Cerebellar nuclear complex (tissue), 1 donor: Measurements from ENCODE around the gene NDFIP1.
A peak's percentile ranks its signal among the peaks of the same experiment; 100 is the strongest.

Source experiments
- DNase-seq, 2 experiments: peaks; one replicate each; lab custom pipeline; 2025; lab: John Stamatoyannopoulos, UW

Gene NDFIP1

DNA sequence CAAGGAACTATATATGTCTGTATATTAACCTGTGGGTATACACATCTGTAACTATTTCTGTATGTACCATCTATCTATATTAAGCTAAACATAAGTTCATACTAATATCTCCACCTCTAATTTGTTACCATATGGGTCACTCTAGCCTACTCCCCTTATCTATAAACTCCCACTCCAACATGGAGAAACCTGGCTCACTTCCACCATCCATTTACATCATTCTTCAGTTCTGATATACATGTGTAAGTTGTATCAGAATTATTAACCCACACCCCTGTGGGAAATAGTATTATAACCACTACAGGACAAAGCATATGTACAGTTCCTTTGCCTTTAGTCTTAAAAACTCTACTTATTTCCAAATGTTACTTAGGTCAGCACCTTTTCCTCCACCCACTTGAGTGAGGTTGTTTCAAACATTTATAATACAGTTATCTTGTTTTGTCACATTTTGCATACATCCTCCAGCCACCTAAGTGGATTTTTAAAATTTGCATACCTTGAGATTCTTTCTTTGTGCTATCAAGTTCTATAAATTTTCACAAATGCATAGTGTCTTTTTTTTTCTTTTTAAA, 10.6 kb downstream of the NDFIP1 start:
- DNase-seq: no peak

GRCh38 chr5:142120247-142120935, 11.8 kb downstream of the NDFIP1 start:
- no peak for DNase-seq

DNA sequence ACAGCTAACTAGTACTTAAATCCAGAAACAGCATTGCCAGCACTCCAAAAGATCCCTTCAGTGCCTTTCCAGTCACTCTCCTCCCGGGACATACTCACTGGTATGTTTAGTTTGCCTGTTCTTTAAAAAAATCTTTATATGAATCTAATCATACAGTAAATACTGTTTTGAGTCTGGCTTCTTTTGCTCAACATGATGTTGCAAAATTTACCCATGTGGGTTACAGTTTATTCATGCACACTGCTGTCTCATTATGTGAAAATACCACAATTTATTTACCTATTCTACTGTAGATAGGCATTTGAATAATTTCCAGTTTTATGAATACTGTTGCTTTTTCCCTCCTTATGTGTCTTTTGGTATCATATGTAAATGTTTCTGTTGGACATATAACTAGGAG, 13.5 kb downstream of the NDFIP1 start:
- no peak for DNase-seq

DNA sequence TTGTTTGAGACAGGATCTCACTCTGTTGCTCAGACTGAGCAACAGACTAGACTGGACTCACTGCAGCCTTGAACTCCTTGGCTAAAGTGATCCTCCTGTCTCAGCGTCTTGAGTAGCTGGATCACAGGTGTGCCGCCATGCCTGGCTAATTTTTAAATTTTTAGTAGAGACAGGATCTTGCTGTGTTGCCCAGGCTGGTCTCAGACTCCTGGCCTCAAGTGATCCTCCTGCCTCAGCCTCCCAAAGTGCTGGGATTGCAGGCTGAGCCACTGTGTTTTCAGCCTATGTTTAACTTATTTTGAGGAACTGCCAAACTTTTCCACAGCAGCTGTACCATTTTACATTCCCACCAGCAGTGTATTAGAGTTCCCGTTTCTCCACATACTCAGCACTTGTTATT, 16.8 kb downstream of the NDFIP1 start:
- DNase-seq: no peak

DNA sequence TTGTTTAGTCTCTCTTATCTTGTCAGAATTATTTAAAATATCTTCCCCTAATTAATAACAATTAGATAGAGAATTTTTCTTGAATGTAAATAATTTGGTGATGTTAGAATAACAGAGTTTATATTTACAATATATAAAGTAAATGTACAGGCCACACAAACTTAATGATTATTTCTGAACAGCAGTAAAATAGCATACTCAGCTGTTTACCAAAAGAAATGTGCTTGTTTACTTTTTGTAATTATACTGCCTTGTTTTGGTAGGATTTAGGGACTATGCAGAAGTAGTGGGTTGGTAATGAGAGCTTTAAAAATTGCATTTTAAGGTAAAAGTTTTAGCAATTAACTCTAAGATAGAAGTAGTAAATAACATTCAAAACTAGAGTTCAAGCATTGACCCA, 17.4 kb downstream of the NDFIP1 start:
- no peak for DNase-seq

GRCh38 chr5:142128675-142129208, 20.2 kb downstream of the NDFIP1 start:
- no peak for DNase-seq

DNA sequence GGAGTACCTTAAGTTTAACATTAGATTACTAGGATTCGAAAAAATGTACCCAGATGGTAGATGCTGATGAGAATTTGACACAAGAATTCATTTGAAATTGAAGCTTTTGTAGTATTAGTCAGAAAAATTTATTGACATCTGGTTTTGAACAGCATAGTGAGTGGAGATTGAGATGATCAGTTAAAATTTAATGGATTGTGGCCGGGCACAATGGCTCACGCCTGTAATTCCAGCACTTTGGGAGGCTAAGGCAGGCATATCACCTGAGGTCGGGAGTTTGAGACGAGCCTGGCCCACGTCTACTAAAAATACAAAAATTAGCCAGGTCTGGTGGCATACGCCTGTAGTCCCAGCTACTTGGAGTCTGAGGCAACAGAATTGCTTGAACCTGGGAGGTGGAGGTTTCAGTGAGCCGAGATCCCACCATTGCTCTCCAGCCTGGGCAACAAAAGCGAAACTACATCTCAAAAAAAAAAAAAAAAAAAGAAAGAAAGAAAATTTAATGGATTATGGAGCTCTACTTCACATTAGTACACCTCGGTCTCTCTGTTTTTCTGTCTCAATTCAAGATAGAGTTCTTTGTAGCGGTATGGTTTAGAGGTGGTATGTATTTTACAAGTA, 21.0 kb downstream of the NDFIP1 start:
- no peak for DNase-seq

- DNase-seq: no peak
Measured at GRCh38 chr5:142131394-142131793, 22.8 kb downstream of the NDFIP1 start.

DNA sequence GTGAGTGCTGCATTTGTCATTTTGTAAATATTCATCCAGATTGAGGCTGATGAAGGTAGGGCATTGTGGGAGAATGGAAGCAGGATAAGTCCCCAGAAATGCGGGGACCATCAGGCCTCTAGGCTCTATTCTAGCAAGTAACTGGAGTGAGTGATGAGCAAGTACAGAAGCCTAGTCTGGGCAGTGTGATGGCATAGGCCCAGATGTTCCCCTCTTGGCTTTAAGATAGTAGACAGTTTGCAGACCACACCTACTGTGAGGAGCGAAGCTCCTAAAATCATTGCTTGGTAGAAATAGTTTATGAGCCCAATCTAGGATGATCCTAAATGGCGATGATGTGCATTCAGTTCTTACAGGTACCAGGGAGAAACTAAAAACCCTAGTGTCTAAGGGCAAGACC, 24.3 kb downstream of the NDFIP1 start:
- no peak for DNase-seq

DNA sequence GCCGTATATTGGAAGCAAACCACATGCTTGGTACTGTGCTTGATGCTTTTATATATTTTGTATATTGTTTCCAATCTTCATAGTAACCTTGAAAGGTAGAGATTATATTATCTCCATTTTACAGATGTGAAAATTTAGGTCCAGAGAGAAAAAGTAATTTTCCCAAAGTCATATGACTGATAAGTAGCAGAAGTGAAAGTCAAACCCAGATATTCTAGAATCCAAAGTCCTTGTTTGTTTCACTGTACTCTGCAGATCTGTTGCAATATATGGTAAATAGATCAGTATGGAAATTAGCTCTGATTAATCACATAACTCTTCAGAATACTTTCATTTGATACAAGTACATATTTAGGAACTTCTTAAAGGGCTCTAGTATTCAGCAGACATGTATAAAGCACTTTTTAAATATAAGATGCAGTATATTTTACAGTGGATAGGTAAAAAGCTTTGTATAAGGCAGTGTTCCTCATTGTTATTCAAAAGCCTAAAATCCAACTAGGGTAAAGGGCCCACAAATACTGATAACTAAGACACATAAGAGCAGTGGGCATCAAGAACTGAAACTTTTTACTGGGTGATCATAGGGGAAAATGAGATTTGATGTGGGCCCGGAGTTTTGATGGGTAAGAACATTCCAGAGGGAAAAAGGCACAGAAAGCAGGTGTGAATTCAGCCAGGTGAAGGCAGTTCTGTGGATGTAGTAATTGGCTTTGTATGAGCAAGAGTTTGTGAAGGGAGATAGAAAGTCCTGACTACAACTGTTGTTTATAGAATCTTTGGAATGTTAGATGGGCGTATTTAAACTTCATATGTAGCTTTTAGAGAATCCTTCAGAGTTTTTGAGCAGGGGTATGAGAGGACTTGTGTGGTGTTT, 25.0 kb downstream of the NDFIP1 start:
- no peak for DNase-seq

GRCh38 chr5:142134331-142135010, 25.9 kb downstream of the NDFIP1 start:
- DNase-seq: no peak

DNA sequence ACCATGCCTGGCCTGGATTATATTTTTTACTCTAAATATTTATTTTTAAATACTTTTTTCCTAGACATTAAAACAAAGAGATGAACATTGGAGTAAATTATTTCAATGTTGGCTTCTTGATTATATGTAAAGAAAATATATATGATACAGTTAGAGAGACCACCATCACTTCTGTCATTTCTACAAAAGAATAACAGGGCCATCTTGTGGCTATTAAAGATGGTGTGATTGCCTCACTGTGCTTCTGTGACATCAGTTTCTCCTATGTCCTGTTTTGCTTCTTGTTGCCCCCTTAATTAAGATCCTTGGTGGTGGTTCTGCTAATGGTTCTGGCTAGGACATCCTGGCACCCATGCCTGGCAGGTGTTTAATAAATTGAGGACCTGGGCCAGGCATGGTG, 32.9 kb downstream of the NDFIP1 start:
- no peak for DNase-seq

DNA sequence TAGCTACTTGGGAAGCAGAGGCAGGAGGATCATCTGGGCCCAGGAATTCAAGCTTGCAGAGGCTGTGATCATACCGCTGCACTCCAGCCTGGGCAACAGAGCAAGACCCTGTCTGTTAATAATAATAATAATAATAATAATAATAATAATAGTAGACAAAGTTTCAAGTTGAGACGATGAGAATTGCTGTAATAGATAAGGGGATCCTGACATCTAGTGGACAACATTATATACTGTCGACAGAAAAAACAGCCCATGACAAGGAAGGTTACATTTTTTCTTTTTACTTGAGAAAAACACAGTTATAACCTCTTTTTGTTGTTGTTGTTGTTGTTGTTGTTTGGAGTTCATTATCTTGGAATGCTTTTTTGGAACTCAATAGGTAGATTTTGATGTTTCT, 35.3 kb downstream of the NDFIP1 start:
- peak in 1 of 2 experiments; percentile 16 for DNase-seq

GRCh38 chr5:142145106-142145900, 36.7 kb downstream of the NDFIP1 start:
- peak in 1 of 2 experiments; percentile 32 for DNase-seq

GRCh38 chr5:142149363-142149762, 40.8 kb downstream of the NDFIP1 start:
- no peak for DNase-seq

DNA sequence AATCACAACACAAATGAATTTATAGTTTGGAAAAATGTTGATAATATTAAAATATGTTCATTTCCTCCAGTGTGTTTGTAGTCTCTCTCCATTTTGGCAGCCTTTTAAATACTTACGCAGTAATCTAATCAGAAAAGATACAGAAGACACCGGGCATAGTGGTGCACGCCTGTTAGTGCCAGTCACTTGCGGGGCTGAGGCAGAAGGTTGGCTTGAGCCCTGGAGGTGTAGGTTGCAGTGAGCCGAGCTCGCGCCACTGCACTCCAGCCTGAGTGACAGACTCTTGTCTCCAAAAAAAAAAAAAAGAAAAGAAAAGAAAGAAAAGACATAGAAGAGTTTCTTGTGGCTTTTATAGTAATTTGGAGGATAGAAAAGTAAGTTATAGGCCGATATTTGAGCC, 41.9 kb downstream of the NDFIP1 start:
- DNase-seq: no peak

- DNase-seq: no peak
Measured at GRCh38 chr5:142151436-142152383, 43.1 kb downstream of the NDFIP1 start.

DNA sequence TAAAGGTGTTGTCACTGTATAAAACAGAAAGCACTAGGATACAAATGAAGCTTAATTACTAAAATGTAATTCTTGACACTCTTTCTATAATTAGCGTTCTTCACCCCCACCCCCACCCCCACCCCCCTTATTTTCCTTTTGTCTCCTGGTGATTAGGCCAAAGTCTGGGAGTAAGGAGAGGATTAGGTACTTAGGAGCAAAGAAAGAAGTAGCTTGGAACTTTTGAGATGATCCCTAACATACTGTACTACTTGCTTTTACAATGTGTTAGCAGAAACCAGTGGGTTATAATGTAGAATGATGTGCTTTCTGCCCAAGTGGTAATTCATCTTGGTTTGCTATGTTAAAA, 43.8 kb downstream of the NDFIP1 start:
- DNase-seq: no peak

DNA sequence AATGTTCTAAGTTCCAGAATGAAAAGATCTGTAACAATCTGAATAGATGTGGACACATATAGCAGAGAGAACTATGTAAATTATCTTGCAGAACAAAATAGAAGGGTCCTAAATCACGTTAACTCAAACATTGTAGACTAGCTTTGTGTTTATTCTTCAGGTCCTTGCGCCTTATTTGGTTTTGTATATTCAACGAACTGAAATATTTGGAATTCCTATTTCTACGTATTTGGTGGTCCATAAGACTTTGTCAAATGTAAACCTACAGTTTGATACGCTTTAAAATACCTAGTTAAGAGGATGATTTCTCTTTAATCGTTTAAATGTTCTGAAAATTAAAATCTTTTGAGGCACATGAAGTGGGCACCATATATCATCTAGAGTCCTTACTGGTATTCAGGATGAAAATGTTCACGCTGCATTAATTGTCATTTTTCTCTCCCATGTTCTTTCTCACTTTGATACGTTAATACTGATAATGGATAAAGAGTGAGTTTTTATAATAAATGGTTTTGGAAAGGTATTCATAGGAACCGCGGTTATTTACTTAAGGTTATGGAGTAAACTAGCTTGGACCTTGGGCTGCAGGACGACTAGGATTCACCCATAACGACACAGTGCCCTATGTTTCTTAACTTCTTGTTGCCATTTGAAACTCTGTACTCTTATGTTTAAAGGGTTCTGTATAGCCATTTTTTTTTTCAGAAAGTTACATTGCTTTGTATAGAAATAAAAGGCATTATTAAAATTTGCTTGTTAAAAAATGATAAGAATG, 45.3 kb downstream of the NDFIP1 start:
- DNase-seq: no peak
